ENCODE measurements around the gene KLF8. TPM values are rescaled to one million over a fixed set of nuclear protein-coding genes. Genes with fewer than 3 reads are reported as not detected.

The KLF8 gene
- polyA plus RNA-seq, 3 donors: 0.34 to 1.5 TPM; not detected in 1

- no peaks in the 10 kb centered on the region for H3K36me3 Mint-ChIP-seq
- Histone ChIP-seq H3K9ac (ENCODE audit: insufficient read depth, low read length, poor library complexity, severe bottlenecking) (peak overlapping the region; percentile 34), H3K4me2 (replicated peaks; ENCODE audit: extremely low read depth, low read length, poor library complexity, severe bottlenecking) (peak overlapping the region; percentile 63), H4K20me1 (ENCODE audit: insufficient read depth, low read length) (no peaks in the 10 kb centered on the region), H2AFZ (ENCODE audit: insufficient read depth, low read depth, low read length, poor library complexity, severe bottlenecking) (peak overlapping the region; percentile 36), H3K9me3 (replicated peaks in 1 of 2; ENCODE audit: control insufficient read depth in 1 of 2, insufficient read depth in 1 of 2, low read length in 2 of 2) (no peaks in the 10 kb centered on the region), H3K4me1 (ENCODE audit: control insufficient read depth in 1 of 2, insufficient read depth in 2 of 2, low read length in 2 of 2) (peaks cover 14 to 17% of the 10 kb centered on the region in 2 donors), H3K27me3 (ENCODE audit: control insufficient read depth in 2 of 2, insufficient read depth in 2 of 2, low read length in 2 of 2) (peaks cover 4 to 16% of the 10 kb centered on the region in 2 donors), H3K4me3 (replicated peaks in 1 of 3; ENCODE audit: low read depth in 2 of 3, low read length in 3 of 3) (peak overlapping the region; percentile 1 to 69 (median 15)), H3K27ac (ENCODE audit: low read depth in 1 of 2, low read length in 2 of 2) (no peak overlapping the region), H3K36me3 (replicated peaks in 1 of 2; ENCODE audit: control insufficient read depth in 1 of 2, insufficient read depth in 2 of 2, low read length in 2 of 2) (no peaks in the 10 kb centered on the region), H3K79me2 (ENCODE audit: insufficient read depth, low read length) (no peaks in the 10 kb centered on the region)
- peaks cover 16 to 31% (median 25%) of the 10 kb centered on the region in 3 donors for H3K27me3 Mint-ChIP-seq (ENCODE audit: low read depth in 3 of 3)
- peaks cover 0 to 8% (median 0%) of the 10 kb centered on the region in 7 donors for H3K9me3 Mint-ChIP-seq
- H3K27ac Mint-ChIP-seq: peak overlapping the region in 1 of 7 donors; percentile 63
- no CpG with 5 or more reads among the region's 17 CpGs for WGBS (ENCODE audit: insufficient coverage)
- H3K4me1 Mint-ChIP-seq: peaks cover 20% of the 10 kb centered on the region
- intact Hi-C loops (cut with micrococcal nuclease): no loop called here
- DNase-seq: no peak
- H3K4me3 Mint-ChIP-seq: peak overlapping the region; percentile 81 to 89
- no peak for TF ChIP-seq CTCF (IDR thresholded peaks at IDR 0.05)
These were observed 944 bp downstream of the KLF8 start for GRCh38 chrX:56233100-56233499.

- Mint-ChIP-seq H3K36me3 (no peaks in the 10 kb centered on the region), H3K27ac (no peak overlapping the region), H3K4me3 (peak overlapping the region; percentile 60 to 89), H3K9me3 (peaks cover 0 to 8% (median 0%) of the 10 kb centered on the region in 7 donors), H3K4me1 (peaks cover 20% of the 10 kb centered on the region), H3K27me3 (ENCODE audit: low read depth in 3 of 3) (peaks cover 16 to 31% (median 25%) of the 10 kb centered on the region in 3 donors)
- Histone ChIP-seq H3K9me3 (replicated peaks in 1 of 2; ENCODE audit: control insufficient read depth in 1 of 2, insufficient read depth in 1 of 2, low read length in 2 of 2) (no peaks in the 10 kb centered on the region), H3K27me3 (ENCODE audit: control insufficient read depth in 2 of 2, insufficient read depth in 2 of 2, low read length in 2 of 2) (peaks cover 4 to 16% of the 10 kb centered on the region in 2 donors), H3K27ac (ENCODE audit: low read depth in 1 of 2, low read length in 2 of 2) (no peak overlapping the region), H3K4me2 (replicated peaks; ENCODE audit: extremely low read depth, low read length, poor library complexity, severe bottlenecking) (peak overlapping the region; percentile 63), H3K4me1 (ENCODE audit: control insufficient read depth in 1 of 2, insufficient read depth in 2 of 2, low read length in 2 of 2) (peaks cover 14 to 17% of the 10 kb centered on the region in 2 donors), H3K79me2 (ENCODE audit: insufficient read depth, low read length) (no peaks in the 10 kb centered on the region), H3K36me3 (replicated peaks in 1 of 2; ENCODE audit: control insufficient read depth in 1 of 2, insufficient read depth in 2 of 2, low read length in 2 of 2) (no peaks in the 10 kb centered on the region), H3K4me3 (replicated peaks in 1 of 3; ENCODE audit: low read depth in 2 of 3, low read length in 3 of 3) (peak overlapping the region in 1 of 3 experiments; percentile 69), H3K9ac (ENCODE audit: insufficient read depth, low read length, poor library complexity, severe bottlenecking) (no peak overlapping the region), H4K20me1 (ENCODE audit: insufficient read depth, low read length) (no peaks in the 10 kb centered on the region), H2AFZ (ENCODE audit: insufficient read depth, low read depth, low read length, poor library complexity, severe bottlenecking) (peak overlapping the region; percentile 36)
- no peak for DNase-seq
- WGBS (ENCODE audit: insufficient coverage): no CpG with 5 or more reads among the region's 8 CpGs
- intact Hi-C loops (cut with micrococcal nuclease): no loop called here
- TF ChIP-seq CTCF (IDR thresholded peaks at IDR 0.05): no peak
These were observed 1.5 kb downstream of the KLF8 start for GRCh38 chrX:56233682-56234081.
